Activated T-helper 1 cell treated with Interleukin-2 at 50 U/mL for 16 hours (primary cell): ENCODE results near the gene GALNT9.
"Not testable (repeated sequence)": the region's sequence is repeated elsewhere in the genome, so short reads cannot be mapped to it uniquely, and the experiment has no call there.

ENCODE experiments used
- DNase-seq: peaks from one replicate; pipeline ENCODE4 v3.0.0-alpha.2; 2020; ENCODE audit warnings: low read depth

Gene GALNT9

DNA sequence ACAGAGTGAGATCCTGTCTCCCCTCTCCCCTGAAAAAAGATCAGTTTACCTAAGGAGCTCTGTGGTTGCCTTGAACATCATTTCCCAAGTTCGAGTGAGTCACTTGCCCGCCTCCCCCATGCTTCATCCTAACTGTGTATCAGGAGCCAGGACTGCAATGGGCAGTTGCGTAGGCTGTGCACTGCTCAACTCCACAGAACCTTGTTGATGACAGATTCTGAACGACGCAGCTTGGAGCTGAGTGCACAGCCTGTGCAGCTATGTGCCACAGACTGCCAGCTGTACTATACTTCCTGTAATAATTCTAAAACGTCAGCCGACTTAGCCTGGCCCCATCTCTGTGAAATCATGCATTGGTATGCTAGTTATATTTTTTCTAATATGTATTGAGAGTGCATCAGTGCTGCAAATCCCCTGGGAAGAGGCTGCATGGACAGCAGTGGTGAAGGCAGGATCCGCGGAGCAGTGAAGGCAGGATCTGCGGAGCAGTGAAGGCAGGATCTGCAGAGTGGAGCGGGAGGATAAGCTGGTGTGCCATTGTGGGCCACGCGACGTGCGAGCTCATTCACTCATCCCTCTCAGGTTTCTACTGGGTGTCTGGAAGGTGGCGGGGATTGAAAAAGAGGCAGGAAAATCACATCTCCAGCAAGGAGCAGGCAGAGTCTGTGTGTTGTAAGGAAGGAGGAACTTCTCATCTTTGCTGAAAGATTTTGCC is 80.8 kb downstream of the GALNT9 start:
- no peak for DNase-seq

DNA sequence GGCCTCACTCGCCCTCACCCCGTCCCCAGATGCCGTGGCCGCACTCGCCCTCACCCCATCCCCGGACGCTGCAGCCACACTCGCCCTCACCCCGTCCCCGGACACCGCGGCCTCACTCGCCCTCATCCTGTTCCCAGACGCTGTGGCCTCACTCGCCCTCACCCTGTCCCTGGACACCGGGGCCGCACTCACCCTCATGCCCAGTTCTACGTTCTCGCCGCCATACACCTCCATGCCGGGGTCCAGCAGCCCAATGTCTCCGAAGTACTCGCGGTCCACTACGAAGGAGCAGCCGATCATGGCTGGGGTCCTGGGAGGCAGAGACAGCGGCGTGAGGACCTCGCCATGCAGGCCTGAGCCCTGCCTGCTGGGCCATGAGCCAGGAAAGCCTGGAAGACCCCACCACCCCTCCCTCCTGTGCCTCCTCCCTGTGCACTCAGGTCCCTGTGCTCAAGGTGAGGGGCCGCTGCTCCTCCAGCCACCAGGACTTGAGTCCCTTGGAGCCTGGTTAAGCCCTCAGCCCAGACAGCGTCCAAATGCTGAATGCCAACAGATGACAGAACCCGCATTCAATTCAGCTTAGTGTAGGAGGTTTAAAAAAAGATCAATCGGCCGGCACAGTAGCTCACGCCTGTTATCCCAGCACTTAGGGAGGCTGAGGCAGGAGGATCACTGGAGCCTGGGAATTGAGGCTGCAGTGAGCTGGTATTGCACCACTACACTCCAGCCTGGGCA is 81.5 kb downstream of the GALNT9 start:
- DNase-seq, result no peak

DNA sequence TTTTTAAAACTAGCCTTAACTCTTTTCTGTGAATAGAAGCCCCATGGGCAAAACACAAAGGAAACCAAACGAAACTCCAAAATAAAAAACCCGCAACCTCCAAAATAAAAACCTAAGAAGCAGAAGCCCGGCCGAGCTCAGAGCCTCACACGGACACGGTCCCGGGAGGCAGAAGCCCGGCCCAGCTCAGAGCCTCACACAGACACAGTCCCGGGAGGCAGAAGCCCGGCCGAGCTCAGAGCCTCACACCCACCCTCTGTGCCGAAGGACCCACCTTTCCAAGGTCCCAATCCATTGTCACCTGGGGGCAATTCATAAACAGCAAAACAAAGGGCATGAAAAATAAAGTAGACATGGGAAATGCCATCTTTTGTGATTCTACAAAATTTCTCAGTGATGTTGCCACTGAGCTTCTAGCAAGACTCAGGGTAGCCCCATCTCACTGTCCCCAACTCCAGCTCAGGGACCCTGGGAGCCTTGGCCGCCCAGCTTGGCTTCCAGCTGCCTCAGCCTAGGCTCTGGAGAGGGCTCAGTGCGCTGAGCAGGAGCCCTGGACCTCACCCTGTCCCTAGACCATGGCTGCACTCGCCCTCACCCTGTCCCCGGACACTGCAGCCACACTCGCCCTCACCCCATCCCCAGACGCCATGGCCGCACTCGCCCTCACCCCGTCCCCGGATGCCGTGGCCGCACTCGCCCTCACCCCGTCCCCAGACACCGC is 82.2 kb downstream of the GALNT9 start:
- DNase-seq, result no peak

DNA sequence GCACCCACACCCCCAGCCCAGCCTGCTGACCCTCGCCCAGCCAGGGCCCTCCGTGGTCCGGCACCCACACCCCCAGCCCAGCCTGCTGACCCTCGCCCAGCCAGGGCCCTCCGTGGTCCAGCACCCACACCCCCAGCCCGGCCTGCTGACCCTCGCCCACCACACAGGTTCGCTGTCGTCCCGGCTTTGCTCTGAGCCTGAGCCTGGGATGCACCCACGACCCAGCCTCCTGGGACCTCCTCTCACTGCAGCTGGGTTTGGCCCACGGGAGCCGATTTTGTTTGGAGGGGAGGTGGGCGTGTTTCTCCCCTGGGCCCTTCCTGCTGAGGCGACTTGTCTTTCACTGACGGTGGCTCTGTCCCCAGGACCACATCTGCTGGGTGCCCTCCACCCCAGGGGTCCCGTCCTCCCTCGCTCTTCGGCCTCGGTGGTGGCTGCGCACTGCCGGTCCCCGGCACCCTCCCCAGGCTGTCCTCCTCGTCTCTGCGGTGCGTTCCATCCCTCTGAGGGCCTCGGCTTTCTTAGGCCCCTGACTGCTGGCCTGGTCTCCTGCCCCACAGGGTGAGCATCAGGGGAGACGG is 83.8 kb downstream of the GALNT9 start:
- no peak for DNase-seq

DNA sequence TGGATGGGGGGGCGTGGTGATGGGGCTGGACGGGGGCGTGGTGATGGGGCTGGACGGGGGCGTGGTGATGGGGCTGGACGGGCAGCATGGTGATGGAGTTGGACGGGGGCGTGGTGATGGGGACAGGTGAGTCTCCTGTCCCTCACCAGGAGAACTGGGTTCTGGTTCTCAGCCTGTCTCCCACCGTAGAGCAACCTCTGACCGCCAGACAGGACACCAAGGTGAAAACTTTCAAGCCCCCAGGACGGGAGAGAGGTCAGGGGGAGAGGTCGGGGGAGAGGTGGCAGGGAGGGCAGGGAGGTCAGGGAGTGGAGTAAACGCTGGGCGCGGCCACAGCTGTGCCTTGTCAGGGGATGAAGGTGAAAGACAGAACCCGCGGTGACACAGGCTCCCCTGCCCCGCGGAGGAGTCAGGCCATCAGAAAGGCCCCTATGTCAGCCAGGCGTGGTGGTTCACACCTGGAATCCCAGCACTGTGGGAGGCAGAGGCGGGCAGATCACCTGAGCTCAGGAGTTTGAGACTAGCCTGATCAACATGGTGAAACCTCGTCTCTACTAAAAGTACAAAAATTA is 84.6 kb downstream of the GALNT9 start:
- no peak for DNase-seq

DNA sequence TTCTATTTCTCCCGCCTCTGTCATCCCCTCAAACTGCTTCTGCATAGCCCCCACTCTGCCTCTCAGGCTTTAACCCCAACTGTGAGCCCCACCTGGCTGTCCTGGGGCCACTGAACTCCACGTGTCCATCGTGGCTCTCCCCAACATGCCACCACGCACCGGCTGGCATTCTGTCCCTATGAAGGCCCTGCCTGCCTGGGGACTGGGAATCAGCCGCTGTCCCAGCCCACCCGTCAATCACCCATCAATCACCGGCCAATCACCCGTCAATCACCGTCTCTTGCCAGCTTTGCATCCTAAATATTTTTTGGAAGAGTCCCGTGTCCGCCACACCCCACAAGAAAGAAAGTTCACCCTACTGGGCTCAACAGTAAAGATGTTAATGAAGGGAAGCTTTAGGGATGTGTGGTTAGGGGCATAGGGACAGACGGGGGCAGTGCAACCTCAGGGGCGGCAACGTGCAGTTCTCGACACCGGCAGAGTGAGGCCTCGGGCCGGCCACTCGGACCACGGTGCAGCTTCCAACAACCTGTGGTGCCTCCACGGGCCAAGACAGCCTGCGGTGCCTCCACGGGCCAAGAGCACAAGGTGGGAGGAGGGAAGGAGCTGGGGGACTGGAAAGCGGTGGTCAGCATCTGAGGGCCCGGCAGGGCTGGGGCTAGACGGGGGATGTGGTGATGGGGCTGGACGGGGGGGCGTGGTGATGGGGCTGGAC is 85.6 kb downstream of the GALNT9 start:
- DNase-seq, result no peak

DNA sequence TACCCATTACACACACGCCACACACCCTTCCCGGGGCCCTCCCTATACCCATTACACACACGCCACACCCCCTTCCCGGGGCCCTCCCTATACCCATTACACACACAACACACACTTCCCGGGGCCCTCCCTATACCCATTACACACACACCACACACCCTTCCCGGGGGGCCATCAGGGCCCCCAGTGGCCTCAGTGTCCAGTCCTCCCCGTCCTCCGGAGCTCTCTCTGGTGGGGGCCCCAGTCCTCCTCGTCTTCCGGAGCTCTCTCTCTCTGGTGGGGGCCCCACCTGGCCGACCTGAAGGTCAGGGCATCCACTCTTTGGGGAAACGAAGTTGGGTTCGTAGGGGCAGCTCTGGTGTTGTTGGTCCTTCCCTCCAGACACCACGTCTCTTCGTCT is 86.2 kb downstream of the GALNT9 start:
- not testable (repeated sequence) for DNase-seq

DNA sequence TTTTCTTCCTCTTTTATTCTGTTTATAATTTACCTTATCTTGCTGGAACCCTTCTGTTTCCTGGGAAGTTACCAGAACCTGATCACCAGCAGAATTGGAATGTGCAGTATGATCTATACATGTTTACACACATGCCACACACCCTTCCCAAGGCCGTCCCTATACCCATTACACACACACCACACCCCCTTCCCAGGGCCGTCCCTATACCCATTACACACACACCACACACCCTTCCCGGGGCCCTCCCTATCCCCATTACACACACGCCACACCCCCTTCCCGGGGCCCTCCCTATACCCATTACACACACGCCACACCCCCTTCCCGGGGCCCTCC is 88.8 kb downstream of the GALNT9 start:
- not testable (repeated sequence) for DNase-seq

DNA sequence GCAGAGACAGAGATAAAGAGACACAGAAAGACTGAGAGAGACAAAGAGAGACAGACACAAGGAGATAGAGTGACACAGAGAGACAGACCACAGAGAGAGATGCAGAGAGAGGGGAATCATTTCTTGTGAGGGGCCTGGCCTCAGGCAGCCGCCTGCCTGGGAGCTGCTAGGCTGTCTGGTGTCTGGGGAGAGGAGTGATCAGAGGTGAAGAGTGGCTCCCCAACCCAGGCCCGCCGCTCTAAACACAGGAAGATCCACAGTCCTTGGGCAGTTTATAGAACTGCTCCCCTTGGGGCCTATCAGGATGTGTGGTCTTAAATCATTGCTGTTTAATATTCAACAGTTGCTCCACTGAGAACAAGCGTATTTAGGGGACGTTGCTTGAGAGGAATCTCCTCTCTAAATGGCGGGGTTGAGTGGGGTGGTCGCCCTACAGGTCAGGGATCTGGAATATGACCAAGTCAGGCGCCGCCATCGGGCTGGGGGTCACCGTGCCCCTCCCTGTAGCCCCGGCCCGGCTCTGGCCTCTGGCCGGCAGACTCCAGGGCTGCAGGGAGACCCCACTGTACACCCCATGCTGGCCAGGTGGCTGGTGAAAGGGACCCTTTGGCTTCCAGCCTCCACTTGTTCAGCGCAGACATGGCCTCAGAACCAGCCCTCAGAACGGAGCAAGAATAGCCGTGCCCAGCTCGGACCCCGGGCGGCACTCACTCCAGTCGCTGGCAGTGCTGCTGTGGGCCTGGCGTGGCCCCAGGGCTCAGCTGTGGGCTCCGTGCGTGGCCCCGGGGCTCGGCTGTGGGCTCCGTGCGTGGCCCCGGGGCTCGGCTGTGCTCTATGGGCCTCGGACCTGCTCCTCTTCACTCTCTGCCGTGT is 89.4 kb downstream of the GALNT9 start:
- no peak for DNase-seq

DNA sequence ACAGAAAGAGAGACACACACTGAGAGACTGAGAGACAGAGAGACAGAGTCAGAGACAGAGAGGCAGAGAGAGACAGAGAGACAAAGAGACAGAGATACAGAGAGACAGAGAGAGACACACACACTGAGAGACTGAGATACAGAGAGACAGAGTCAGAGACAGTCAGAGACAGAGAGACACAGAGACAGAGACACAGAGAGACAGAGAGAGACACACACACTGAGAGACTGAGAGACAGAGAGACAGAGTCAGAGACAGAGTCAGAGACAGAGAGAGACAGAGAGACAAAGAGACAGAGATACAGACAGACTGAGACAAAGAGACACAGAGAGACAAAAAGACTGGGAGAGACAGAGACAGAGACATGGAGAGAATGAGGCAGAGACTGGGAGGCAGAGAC is 90.0 kb downstream of the GALNT9 start:
- no peak for DNase-seq

DNA sequence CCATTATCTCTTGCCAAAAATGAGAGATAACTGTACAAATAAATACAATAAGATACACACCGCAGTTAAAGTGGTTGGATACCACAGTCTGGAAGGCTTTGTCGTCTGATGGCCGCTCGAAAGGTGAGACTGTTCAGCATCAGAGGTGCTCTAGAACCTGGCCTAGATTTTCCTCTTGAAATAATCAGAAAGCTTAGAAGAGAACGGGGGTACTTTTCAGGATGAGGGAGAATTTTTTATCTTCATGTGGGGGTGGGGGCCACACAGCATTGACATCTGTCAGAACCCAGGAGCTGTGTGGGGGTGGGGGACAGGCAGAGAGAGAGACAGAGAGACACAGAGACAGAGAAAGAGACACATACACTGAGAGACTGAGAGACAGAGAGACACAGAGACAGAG is 90.5 kb downstream of the GALNT9 start:
- DNase-seq, result no peak

DNA sequence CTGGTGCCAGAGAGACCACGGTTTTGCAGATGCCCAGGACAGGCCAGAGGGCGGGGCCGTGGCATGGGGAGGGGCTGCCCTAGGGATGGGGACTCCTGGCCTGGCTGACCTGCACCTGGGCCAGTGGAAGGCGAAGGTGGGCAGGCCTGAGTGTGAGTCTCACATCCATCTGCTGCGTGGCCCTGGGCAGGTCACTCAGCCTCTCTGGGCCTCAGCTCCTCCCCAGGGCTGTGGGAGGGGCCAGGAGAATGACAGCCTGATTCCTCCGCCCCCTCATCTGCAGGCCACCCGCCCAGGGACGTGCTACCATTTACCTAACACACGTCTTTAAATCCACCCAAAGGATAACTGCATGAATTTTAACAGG is 90.9 kb downstream of the GALNT9 start:
- DNase-seq, result no peak

DNA sequence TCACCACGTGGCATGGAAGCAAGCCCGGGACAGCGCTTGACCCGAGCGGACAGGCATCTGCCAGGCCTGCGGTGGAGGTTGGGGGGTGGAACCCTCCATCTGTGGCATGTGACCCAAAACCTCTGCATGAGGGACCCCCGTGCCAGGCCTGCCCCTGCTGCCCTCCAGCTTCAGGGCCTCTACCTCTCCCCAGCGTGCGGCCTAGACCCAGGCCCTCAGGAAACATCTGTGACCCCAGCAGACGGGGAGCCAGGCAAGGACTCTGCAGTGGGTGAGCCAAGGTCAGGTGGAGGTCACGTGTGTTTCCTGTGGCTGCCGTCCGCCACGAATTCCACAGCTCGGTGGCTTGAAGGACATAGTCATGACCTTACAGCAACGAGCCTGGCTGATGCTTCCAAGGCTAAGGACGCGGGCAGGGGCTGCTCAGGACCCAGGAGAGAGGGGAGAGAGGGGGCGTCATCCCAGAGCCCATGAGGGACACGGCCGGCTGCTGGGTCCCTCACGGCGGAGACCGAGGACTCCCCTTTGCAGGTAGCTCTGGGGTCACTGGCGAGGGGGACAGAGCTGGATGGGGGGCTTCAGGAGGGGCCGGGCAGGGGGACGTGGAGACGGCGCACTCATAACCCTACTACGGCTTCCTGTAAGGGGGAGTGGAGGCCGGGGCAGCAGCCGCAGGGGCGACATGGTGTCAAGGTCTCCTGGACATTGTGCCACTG is 91.5 kb downstream of the GALNT9 start:
- no peak for DNase-seq

DNA sequence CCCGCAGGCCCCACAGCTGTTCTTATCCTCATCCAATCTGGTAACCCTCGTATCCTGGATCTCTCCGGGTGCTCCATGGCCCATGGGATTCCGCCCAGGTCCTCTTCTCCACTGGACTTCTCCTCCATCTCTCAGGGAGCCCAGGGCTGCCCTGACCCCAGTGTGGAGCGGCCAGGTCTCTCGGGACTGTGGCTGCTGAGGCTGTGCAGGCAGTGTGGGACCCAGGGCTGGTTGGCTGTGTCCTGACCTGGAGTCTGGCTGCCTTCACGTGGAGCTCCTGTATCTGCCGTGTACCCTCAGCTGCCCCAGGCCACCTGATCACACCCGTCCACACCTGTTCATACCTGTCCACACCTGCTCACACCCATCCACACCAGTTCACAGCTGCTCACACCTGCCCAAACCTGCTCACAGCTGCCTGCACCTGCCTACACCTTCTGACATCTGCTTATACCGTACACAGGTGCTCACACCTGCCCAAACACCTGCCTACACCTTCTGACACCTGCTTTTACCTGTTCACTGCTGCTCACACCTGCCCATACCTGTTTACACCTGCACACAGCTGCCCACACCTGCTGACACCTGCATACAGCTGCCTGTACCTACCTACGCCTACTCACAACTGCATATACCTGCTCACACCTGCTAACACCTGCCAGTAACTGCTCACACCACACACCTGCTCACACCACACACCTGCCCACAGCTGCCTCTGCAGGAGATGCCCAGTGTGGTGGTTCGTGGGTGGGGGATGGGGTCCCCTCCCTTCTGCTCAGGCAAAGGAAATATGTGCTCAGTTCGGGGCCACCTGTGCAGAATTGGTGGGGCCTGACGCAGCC is 92.2 kb downstream of the GALNT9 start:
- DNase-seq, result no peak

DNA sequence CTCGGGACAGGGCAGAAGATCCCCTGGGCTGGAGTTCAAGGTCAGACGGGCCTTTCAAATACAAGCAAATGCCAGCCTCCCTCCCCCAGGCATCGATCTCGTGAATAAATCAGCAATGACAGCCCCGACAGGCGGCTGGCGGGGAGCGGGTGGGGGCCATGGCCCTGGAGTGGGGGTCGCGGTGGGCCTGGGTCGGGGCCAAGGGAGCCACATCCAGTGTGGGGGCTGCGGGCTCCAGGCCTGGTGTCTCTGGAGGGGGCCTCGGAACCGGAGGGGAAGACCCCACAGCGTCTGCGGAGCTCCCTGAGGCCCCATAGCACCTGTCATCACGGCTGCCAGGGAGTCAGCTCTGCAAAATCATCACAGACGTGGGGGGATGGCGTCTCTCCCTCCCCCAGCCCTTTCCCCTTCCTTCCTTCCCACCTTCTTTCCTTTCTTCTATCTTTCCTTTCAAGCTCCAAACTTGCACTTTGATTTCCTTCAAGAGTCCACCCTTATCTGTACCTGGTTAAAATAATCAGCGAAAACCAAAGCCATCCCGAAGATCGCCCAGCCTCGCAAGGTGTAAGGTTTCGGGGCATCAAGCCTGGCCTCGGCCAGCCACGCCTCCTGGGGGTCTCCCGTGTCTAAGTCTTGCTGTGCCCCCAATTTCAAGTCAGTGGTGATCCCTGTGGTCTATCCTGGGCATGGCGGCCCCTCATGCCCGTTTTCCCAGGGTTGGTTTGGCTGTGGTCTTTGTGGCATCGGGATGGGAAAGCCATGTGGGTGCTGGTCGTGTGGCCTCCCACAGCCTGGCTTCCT is 93.1 kb downstream of the GALNT9 start:
- no peak for DNase-seq

DNA sequence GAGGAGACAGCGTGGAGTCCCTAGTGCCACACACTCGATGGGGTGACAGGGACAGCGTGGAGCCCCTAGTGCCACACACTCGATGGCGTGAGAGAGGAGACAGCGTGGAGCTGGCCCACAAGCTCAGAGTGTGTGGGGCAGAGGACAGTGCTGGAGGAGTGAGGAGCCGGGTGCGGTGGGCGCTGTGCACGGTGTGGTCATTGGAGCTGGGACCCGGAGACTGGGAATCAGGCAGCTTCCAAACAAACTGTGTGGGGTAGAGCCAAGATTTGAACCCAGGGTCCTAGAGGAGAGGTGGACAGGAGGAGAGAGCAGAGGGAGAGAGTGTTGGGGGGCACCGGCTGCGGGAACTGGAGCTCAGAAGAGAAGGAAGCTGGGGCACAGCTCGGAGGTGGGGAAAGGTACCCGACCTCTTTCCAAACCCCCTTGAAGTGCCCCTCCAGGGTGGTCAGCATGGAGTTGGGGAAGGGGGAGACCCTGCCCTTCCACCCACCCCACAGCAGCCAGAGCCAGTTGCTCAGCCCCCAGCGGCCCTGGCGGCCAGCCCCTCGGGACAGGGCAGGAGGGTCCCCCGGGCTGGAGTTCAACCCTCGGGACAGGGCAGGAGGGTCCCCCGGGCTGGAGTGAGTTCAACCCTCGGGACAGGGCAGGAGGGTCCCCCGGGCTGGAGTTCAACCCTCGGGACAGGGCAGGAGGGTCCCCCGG is 94.1 kb downstream of the GALNT9 start:
- DNase-seq, result no peak

DNA sequence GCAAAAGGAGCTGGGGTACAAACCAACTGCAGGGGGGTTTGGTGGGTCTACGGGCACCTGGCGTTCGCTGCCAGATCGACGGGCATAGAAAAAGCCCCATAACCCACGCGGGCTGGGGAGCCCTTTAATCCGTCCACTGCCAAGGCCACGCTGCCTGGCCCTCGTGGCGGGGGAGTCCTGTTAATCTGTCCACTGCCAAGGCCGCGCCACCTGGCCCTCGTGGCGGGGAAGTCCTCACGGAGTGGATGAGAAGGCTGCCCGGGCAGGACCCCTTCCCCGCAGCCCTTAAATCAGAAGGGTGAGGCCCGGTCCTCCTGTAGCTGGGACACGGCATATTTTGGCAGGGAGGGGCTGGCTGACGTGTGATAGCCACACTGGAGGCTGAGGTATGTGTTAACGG is 99.0 kb downstream of the GALNT9 start:
- no peak for DNase-seq

DNA sequence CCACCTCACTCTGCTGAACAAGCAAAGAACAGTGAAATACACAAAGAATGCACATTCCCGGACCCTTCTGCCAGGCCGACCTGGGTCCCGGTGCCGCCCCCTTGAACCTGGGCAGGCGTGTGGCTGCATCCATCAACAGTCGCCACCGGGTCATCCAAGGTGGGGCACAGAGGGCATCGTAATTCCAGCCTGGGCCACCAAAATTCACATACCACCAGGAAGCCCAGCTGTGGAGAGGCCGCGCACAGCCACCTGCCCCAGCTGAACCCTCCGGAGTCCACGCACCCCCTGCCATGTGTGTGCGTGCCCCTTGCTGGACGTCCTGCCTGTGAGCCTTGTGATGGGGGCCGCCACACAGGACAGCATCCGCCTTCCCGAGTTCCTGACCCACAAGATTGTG is 99.5 kb downstream of the GALNT9 start:
- no peak for DNase-seq
